GM15510 (cell line): ENCODE data around the gene LARP4B.

Source experiments
- POLR2A ChIP-seq: IDR thresholded peaks from 3 replicates; pipeline ENCODE4 v1.6.1; 2011; ENCODE audit warnings: borderline replicate concordance; ENCODE audit not compliant: insufficient read length; ENCODE audit errors: extremely low read depth

Gene LARP4B

DNA sequence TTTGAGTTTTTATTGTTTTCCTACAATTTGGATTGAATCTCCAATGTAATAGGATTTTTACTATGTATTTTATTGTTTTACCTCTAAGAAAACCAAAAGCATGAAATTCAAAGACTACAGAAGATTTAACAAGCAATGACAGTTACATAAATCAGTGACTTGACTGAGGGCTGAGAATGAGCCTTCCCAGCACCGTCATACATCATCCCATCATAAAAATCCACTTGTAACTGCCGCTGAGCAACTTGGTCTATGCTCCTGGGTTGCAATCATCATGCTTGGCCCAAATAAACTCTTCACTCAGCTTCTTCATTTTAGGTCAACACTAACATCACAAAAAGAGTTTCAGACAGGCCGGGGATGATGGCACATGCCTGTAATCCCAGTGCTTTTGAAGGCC lies 13.5 kb downstream of the LARP4B start:
- no peak for TF ChIP-seq POLR2A

DNA sequence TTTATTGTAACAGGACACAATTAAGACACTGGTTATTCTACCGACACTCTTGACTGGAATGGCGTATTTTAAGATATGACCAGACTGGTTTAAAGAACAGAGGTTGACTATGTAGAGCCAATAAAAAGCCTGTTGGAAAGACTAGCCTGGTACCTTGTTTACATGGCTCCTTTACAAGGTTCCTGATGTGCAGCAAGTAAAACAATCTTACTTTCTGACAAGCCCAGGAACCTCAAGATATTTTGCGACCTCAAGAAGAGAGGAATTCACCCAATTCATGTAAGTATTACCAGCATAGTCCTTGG lies 14.1 kb downstream of the LARP4B start:
- TF ChIP-seq POLR2A: no peak

DNA sequence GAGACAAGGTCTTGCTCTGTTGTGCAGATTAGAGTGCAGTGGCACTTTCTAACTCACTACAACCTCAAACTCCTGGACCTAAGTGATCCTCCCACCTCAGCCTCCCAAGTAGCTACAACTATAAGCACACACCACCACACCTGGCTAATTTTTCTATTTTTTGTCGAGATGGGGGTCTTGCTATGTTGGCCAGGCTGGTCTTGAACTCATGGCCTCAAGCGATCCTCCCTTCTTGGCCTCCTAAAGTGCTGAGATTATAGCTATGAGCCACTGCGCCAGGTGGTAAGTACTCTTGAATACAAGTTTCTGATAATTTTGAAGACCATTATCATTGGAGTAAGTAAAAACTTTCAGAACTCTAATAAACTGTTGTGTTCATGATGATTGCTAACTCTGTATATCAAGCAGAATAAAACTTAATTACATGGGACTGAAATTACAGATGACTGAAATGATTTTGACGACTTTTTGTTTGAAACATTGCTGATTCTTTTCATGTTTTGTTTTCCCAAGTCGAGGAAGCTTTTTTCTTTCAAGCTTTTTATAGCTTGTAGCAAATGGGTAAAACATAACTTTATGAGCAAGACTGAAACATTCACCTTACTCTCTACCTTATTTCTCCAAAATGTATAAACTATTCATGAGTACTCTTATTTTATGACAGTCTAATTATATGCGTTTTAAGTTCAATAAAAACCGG lies 14.6 kb downstream of the LARP4B start:
- TF ChIP-seq POLR2A: no peak

DNA sequence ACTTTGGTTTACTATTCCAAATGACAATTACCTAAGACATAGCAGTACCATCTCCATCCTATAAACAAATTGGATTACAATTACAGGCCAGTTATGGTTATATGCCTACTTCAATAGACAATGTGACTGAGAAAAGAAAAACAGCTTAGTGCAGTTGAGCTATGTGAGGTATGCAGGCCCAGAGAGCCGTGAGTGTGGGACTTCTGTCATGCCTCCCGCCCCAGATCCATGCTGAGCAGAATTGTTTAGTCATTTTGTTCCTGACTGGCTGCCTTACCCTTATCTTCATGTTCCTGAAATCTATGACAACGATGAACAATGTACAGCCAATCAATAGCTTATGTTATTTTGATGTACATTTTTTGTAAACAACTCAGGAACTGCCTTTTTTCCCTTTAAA lies 21.7 kb downstream of the LARP4B start:
- TF ChIP-seq POLR2A: no peak

DNA sequence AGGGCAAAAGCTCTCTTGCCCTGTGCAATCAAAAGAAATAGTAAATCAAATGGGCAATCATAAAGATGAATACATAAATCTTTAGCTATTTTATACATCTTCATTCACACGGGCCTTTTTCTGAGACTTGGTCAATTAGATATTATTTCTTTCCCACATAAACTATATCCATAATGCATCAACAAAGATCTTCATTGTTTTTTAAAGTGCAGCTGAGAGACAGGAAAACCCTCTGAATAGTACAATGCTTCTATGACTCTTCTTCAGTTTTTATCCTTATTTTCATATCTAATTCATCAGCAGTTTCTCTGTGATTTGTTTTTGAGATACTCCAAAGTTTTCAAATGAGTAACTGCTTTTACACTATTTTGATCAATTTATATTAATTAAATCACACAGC lies 25.5 kb downstream of the LARP4B start:
- TF ChIP-seq POLR2A: no peak

DNA sequence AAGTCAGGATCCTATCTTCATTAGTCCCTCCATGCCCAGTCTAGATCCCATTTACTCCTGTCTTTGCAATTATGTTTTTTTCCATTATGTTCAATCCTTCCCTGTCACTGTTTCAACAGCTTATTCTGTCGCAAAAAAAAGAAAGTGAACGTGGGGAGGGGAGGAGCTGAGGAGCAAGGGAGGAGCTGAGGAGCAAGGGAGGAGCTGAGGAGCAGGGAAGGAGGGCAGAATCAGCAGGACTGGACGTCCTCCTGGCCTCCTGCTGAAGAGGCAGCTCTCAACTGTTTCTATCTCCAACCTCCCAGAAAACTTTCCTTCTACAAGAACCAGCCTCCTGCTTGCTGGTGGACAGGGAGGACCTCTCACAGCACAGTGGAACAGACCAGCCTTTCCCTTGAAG lies 26.0 kb downstream of the LARP4B start:
- TF ChIP-seq POLR2A: no peak

DNA sequence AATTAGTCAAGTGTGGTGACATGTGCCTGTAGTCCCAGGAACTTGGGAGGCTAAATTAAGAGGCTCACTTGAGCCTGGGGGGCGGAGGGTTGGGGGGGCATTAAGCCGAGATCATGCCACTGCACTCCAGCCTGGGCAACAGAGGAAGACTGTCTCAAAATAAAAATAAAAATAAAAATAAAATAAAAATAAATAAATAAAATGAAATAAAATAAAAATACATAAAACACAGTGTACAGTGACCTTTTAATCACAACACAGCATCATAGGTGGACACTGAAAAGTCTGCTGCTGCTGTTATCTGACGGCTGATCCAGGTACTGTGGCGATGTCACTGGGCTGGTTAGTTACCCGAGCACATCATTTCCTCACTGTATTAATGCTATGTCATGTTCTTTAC lies 27.1 kb downstream of the LARP4B start:
- TF ChIP-seq POLR2A: no peak

DNA sequence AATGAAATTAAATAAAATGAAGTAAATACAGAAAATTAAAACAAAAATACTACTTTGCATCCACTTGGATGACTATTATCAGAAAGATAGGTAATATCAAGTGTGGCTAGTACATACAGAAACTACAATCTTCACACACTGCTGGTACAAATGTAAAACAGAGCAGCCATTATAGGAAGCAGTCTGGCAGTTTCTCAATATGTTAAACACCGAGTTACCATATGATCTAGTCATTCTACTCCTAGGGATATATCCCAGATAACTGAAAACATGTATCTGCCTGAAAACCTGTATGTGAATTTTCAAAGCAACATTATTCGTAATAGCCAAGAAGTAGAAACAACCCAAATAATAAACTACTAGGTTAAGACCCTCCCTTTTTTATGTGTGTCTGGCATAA lies 33.4 kb downstream of the LARP4B start:
- no peak for TF ChIP-seq POLR2A

DNA sequence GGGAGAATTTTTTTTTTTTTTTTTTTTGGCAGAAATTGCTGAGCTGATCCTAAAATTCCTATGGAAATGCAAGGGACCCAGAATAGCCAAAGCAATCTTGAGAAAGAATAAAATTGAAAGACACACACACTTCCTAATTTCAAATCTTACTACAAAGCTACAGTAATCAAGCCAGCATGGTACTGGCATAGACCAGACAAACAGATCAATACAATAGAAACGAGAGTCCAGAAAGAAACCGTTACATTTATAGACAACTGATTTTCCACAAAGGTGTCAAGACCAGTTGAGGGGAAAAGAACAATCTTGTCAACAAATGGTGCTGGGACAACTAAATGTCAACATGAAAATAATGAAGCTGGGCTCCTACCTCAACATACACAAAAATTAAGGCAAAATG lies 34.5 kb downstream of the LARP4B start:
- TF ChIP-seq POLR2A: no peak

DNA sequence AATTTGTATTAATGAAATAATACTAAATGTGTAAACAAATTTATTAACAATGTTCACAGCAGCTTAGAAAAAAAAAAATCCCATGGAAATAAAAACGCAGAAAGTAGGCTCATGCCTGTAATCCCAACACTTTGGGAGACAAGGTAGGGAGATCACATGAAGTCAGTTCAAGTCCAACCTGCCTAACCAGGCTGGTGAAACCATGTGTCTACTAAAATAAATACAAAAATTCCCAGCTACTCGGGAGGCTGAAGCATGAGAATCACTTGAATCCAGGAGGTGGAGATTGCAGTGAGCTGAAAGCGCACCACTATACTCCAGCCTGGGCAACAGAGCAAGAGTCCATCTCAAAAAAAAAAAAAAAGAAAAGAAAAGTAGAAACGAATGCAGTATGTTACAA lies 36.2 kb downstream of the LARP4B start:
- no peak for TF ChIP-seq POLR2A

DNA sequence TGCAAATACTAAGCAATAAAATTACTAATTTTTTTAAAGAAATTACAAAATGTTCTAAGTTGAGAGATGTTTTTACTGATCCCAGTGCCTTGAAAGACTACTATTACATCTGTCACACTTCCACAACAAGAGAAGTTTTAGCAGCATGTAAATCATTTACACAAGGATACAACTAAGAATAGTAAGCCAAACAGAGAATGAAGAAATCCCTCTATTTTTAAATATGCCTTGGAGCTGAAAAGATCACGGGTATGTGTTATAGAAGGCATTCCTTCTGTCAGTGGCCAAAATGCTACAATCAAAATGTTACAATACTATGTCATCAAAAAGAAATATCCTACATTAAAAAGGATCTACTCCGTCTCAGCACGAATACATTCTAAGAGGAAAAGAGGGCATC lies 52.6 kb downstream of the LARP4B start:
- TF ChIP-seq POLR2A: no peak

DNA sequence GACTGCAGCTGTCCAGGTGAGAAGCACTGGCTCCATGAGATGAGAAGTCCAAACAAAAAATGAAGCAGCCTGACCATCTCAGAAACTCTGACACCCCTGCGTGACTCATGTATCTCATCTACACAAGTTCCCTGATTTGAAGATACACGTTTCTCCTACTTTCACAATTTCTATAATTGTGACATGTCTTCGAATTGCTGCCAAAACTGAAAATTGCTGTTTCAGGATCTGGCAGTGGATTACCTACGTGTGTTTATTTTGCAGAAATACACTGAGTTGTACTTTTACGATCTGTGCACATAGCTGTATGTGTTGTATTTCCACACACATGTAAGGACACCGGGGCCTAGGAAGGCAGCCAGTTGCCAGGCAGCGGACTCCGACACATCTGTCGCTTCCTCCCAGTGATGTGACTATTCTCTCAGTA lies 53.2 kb downstream of the LARP4B start:
- TF ChIP-seq POLR2A: no peak

DNA sequence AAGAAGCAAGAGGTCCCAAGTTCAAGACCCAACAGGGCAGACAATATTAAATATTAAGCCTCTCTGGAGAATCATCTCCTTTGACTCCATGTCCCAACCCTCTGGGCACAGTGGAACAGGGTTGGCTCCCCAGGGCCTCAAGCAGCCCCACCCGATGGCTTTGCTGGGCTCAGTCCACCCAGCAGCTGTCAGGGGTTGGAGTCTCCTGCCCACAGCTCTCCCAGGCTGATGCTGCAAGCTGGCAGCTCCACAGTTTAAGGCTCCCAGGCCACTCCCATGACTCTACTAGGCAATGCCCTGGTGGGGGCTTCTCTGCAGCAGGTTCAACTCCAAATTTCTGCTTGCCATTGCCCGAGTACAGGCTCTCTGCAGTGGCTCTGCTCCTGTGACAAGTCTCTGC lies 55.1 kb downstream of the LARP4B start:
- no peak for TF ChIP-seq POLR2A

DNA sequence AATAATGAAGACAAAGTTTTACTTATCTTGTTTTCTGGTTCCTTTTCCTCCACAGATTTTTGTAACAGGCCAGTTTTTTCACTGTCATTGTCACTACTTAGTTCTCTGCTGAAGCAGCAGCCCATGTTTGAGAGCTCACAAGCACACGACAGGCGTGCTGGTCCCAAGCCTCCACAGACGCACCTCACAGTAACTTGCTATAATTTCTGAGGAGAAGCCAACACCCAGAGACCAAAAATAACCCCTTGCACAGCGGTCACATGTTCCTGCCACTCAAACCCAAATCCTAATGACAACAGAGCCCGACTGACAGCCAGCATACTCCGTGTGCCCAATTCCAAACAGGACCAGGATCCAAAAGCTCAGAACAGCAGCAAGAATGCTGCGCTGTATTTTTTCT lies 58.5 kb downstream of the LARP4B start:
- no peak for TF ChIP-seq POLR2A

DNA sequence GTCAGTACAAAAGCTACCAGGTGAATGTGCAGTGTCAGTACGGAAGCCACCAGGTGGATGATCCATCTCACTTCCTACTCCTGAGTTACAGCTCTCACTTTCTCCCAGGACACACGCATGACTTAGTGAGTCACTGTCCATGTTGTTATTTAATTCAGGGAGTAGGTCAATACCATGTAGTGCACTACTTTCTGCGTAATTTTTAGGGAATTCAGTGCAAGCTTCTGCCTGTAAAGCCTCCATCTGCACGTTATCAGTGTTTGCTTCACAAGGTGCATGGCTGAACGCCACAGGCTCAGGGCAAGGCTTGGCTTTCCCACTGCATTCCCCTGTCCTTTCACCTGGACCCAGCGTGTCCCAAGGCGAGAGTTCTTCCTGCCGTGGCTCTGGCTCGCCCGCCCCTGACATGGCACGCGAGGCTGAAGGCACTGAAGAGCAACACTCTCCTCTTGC lies 59.5 kb downstream of the LARP4B start:
- TF ChIP-seq POLR2A: no peak

DNA sequence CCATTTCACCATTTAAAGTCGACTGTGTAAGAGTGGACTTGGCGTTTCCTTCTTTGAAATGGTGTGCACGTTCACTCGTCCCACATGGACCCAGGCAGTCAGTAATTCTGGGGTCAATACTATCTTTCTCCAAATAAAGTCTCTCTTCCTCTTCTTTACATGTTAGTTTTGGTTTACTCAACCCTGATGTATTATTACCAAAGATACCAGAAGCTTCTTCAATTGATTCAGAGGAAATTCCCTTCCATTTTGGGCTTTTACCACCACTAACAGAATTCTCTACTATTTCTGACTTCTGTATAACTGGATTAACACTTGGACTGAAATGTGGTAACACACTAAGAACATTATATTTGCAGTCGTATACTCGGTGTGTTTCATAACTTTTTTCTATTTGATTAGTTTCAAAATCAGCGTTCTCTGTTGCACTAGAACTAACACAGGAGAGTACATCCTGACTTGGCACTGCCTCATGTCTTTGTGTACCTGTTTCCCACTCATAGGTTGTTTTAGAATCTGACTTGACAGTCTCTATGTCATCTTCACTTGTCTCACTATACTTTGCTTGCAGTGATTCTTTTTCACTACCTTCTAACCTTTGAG lies 60.8 kb downstream of the LARP4B start:
- no peak for TF ChIP-seq POLR2A
